Measurements from ENCODE around the gene WRAP73. TPM values are rescaled to one million over a fixed set of nuclear protein-coding genes. Genes with fewer than 3 reads are reported as not detected.

Gene WRAP73
- total and polyA plus RNA-seq, 2 experiments from 2014 or later, result 22.6 to 43.3 TPM

DNA sequence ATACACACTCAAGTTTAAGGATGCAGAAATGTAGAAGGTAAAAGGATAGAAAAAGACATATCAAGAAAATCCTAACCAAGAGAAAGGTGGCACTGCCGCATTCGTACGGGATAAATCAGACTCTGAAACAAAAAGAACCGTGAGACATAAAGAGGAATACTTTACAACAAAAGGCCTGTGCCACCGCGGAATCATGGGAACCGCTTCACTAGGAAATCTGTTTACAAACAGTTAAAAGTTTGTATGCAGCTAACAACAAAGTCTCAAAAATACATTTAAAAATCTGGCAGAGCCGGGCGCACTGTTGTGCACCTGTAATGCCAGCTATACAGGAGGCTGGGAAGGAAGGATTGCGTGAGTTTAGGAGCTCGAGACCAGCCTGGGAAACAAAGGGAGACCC, 8.1 kb downstream of the WRAP73 start:
- Mint-ChIP-seq H3K27ac (no peak overlapping the region), H3K36me3 (ENCODE audit: low read depth) (peaks cover 13% of the 10 kb centered on the region), H3K4me3 (no peak overlapping the region; the same call in 2 of the 3 replicates), H3K9me3 (no peaks in the 10 kb centered on the region), H3K27me3 (ENCODE audit: insufficient read depth, low read depth, poor library complexity) (peaks cover 4% of the 10 kb centered on the region), H3K4me1 (no peaks in the 10 kb centered on the region)
- Histone ChIP-seq H3K4me3 (no peak overlapping the region), H3K27ac (ENCODE audit: low read depth) (no peak overlapping the region), H3F3A (replicated peaks; ENCODE audit: low read depth) (no peaks in the 10 kb centered on the region; the same call in 1 of the 2 replicates), H3K9me2 (ENCODE audit: insufficient read depth) (no peaks in the 10 kb centered on the region), H3K27me3 (ENCODE audit: insufficient read depth) (no peaks in the 10 kb centered on the region), H3K79me2 (replicated peaks; ENCODE audit: insufficient read depth) (peaks cover 8% of the 10 kb centered on the region; the same call in 1 of the 2 replicates), H3K36me3 (ENCODE audit: insufficient read depth) (peaks cover 14% of the 10 kb centered on the region; the same call in 1 of the 2 replicates), H3K4me2 (no peak overlapping the region), H3K4me1 (ENCODE audit: insufficient read depth) (no peaks in the 10 kb centered on the region), H2AFZ (no peak overlapping the region), H4K20me1 (replicated peaks; ENCODE audit: insufficient read depth) (peaks cover 3% of the 10 kb centered on the region)
- DNase-seq (ENCODE audit: low spot score) (no peak), ATAC-seq (no peak)
- TF ChIP-seq, protein P1, sequence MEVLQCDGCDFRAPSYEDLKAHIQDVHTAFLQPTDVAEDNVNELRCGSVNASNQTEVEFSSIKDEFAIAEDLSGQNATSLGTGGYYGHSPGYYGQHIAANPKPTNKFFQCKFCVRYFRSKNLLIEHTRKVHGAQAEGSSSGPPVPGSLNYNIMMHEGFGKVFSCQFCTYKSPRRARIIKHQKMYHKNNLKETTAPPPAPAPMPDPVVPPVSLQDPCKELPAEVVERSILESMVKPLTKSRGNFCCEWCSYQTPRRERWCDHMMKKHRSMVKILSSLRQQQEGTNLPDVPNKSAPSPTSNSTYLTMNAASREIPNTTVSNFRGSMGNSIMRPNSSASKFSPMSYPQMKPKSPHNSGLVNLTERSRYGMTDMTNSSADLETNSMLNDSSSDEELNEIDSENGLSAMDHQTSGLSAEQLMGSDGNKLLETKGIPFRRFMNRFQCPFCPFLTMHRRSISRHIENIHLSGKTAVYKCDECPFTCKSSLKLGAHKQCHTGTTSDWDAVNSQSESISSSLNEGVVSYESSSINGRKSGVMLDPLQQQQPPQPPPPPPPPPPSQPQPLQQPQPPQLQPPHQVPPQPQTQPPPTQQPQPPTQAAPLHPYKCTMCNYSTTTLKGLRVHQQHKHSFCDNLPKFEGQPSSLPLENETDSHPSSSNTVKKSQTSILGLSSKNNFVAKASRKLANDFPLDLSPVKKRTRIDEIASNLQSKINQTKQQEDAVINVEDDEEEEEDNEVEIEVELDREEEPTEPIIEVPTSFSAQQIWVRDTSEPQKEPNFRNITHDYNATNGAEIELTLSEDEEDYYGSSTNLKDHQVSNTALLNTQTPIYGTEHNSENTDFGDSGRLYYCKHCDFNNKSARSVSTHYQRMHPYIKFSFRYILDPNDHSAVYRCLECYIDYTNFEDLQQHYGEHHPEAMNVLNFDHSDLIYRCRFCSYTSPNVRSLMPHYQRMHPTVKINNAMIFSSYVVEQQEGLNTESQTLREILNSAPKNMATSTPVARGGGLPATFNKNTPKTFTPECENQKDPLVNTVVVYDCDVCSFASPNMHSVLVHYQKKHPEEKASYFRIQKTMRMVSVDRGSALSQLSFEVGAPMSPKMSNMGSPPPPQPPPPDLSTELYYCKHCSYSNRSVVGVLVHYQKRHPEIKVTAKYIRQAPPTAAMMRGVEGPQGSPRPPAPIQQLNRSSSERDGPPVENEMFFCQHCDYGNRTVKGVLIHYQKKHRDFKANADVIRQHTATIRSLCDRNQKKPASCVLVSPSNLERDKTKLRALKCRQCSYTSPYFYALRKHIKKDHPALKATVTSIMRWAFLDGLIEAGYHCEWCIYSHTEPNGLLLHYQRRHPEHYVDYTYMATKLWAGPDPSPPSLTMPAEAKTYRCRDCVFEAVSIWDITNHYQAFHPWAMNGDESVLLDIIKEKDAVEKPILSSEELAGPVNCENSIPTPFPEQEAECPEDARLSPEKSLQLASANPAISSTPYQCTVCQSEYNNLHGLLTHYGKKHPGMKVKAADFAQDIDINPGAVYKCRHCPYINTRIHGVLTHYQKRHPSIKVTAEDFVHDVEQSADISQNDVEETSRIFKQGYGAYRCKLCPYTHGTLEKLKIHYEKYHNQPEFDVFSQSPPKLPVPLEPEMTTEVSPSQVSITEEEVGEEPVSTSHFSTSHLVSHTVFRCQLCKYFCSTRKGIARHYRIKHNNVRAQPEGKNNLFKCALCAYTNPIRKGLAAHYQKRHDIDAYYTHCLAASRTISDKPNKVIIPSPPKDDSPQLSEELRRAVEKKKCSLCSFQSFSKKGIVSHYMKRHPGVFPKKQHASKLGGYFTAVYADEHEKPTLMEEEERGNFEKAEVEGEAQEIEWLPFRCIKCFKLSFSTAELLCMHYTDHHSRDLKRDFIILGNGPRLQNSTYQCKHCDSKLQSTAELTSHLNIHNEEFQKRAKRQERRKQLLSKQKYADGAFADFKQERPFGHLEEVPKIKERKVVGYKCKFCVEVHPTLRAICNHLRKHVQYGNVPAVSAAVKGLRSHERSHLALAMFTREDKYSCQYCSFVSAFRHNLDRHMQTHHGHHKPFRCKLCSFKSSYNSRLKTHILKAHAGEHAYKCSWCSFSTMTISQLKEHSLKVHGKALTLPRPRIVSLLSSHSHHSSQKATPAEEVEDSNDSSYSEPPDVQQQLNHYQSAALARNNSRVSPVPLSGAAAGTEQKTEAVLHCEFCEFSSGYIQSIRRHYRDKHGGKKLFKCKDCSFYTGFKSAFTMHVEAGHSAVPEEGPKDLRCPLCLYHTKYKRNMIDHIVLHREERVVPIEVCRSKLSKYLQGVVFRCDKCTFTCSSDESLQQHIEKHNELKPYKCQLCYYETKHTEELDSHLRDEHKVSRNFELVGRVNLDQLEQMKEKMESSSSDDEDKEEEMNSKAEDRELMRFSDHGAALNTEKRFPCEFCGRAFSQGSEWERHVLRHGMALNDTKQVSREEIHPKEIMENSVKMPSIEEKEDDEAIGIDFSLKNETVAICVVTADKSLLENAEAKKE (CRISPR knock-in tag; IDR thresholded peaks at IDR 0.05), result no peak

- H3K4me2 ChIP-seq, result no peak overlapping the region
- no peak overlapping the region for H3K27ac ChIP-seq (ENCODE audit: low read depth)
- H4K20me1 ChIP-seq (replicated peaks; ENCODE audit: insufficient read depth), result no peaks in the 10 kb centered on the region; the same call in 1 of the 2 replicates
- H3K36me3 Mint-ChIP-seq (ENCODE audit: low read depth), result peaks cover 15% of the 10 kb centered on the region
- no peak overlapping the region for H3K4me3 ChIP-seq
- H3K9me2 ChIP-seq (ENCODE audit: insufficient read depth), result no peaks in the 10 kb centered on the region
- peaks cover 8% of the 10 kb centered on the region; the same call in 1 of the 2 replicates for H3K79me2 ChIP-seq (replicated peaks; ENCODE audit: insufficient read depth)
- peaks cover 4% of the 10 kb centered on the region for H3K27me3 Mint-ChIP-seq (ENCODE audit: insufficient read depth, low read depth, poor library complexity)
- H2AFZ ChIP-seq, result no peak overlapping the region
- no peak overlapping the region; the same call in 2 of the 3 replicates for H3K4me3 Mint-ChIP-seq
- DNase-seq (ENCODE audit: low spot score) (no peak), ATAC-seq (no peak)
- no peaks in the 10 kb centered on the region for H3K27me3 ChIP-seq (ENCODE audit: insufficient read depth)
- peaks cover 12% of the 10 kb centered on the region; the same call in 1 of the 2 replicates for H3K36me3 ChIP-seq (ENCODE audit: insufficient read depth)
- H3K4me1 ChIP-seq (ENCODE audit: insufficient read depth), result no peaks in the 10 kb centered on the region
- H3K9me3 Mint-ChIP-seq, result no peaks in the 10 kb centered on the region
- no peaks in the 10 kb centered on the region for H3K4me1 Mint-ChIP-seq
- H3F3A ChIP-seq (replicated peaks; ENCODE audit: low read depth), result no peaks in the 10 kb centered on the region; the same call in 1 of the 2 replicates
- H3K27ac Mint-ChIP-seq, result no peak overlapping the region
- TF ChIP-seq ZNF331 (CRISPR knock-in tag; IDR thresholded peaks at IDR 0.05; ENCODE audit: low read depth), result no peak
- TF ChIP-seq NANOG (IDR thresholded peaks at IDR 0.05; ENCODE audit: borderline replicate concordance), result no peak
- no peak for TF ChIP-seq STAT1 (IDR thresholded peaks at IDR 0.05; ENCODE audit: unreplicated experiment)
- no peak for TF ChIP-seq ETS1 (IDR thresholded peaks at IDR 0.05)
- TF ChIP-seq JUNB (IDR thresholded peaks at IDR 0.05; ENCODE audit: unreplicated experiment), result no peak
- TF ChIP-seq, protein P2, sequence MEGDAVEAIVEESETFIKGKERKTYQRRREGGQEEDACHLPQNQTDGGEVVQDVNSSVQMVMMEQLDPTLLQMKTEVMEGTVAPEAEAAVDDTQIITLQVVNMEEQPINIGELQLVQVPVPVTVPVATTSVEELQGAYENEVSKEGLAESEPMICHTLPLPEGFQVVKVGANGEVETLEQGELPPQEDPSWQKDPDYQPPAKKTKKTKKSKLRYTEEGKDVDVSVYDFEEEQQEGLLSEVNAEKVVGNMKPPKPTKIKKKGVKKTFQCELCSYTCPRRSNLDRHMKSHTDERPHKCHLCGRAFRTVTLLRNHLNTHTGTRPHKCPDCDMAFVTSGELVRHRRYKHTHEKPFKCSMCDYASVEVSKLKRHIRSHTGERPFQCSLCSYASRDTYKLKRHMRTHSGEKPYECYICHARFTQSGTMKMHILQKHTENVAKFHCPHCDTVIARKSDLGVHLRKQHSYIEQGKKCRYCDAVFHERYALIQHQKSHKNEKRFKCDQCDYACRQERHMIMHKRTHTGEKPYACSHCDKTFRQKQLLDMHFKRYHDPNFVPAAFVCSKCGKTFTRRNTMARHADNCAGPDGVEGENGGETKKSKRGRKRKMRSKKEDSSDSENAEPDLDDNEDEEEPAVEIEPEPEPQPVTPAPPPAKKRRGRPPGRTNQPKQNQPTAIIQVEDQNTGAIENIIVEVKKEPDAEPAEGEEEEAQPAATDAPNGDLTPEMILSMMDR (conservative IDR thresholded peaks at IDR 0.05; ENCODE audit: low read depth in 2 of 2), result no peak
- no peak for TF ChIP-seq POLR2AphosphoS5 (IDR thresholded peaks at IDR 0.05; ENCODE audit: low read depth)
These were observed 8.7 kb downstream of the WRAP73 start for GRCh38 chr1:3641046-3641760.

Data from GM23338 (cell line).